B cell (primary cell): Measurements from ENCODE around the gene TMC5. TPM values are rescaled to one million over a fixed set of nuclear protein-coding genes. Genes with fewer than 3 reads are reported as not detected.

Experiments
- ATAC-seq: fragments of 200-7000 bp; cut with Tn5 transposase; one replicate; pipeline ENCODE4 v1.10.0; 2021; ENCODE audit warnings: low read depth, mild to moderate bottlenecking, moderate number of reproducible peaks, moderate library complexity
- CTCF ChIA-PET: fragments of 350-600 bp; sonication (Branson Sonifier 250); formaldehyde crosslinking; loops from one replicate; lab custom pipeline; 2021; ENCODE audit warnings: antibody characterized with exemption, inconsistent platforms; lab: Charles Lee
- POLR2A ChIA-PET: fragments of 350-600 bp; sonication (Branson Sonifier 250); formaldehyde crosslinking; loops from one replicate; lab custom pipeline; 2021; ENCODE audit warnings: antibody characterized with exemption; lab: Charles Lee
- DNase-seq: peaks from one replicate; pipeline ENCODE4 v3.0.0; 2013
- H2AFZ ChIP-seq: 2 replicates; pipeline ENCODE4 v1.6.1; 2012; ENCODE audit warnings: mild to moderate bottlenecking, low read depth, low read length; ENCODE audit not compliant: insufficient read depth, poor library complexity, severe bottlenecking
- H3K27ac ChIP-seq, 2 donors: 1 replicate in 1 of 2; 2 replicates in 1 of 2; pipeline ENCODE4 v1.5.1; 2012 to 2013; ENCODE audit warnings: low read length in 2 of 2, mild to moderate bottlenecking in 2 of 2, moderate library complexity in 1 of 2
- H3K27me3 ChIP-seq, 4 experiments: fragments of 200-600 bp in 1 of 4; sonication (generic) in 1 of 4; replicated peaks in 1 of 4; 1 replicate in 2 of 4; 2 replicates in 2 of 4; pipeline versions ENCODE4 v1.6.1 to v1.7.0; 2013 to 2016; ENCODE audit warnings: low read length in 3 of 4, mild to moderate bottlenecking in 2 of 4, mixed read lengths in 1 of 4, moderate library complexity in 1 of 4; ENCODE audit not compliant: insufficient read depth in 4 of 4, control insufficient read depth in 3 of 4; ENCODE audit errors: control extremely low read depth in 1 of 4
- H3K36me3 ChIP-seq, 2 experiments: replicated peaks in 1 of 2; 1 replicate in 1 of 2; 2 replicates in 1 of 2; pipeline versions ENCODE4 v1.6.1 to v1.7.1; 2013; ENCODE audit warnings: low read length in 1 of 2; ENCODE audit not compliant: insufficient read depth in 2 of 2, control insufficient read depth in 1 of 2; ENCODE audit errors: control extremely low read depth in 1 of 2, extremely low read depth in 1 of 2
- H3K4me1 ChIP-seq, 2 donors: fragments of 200-600 bp in 1 of 2; sonication (generic) in 1 of 2; 1 replicate in 1 of 2; 2 replicates in 1 of 2; pipeline versions ENCODE4 v1.5.1 to v1.6.1; 2013 to 2017; ENCODE audit warnings: low read length in 2 of 2; ENCODE audit not compliant: control insufficient read depth in 2 of 2, insufficient read depth in 2 of 2
- H3K4me2 ChIP-seq: replicated peaks from 2 replicates; pipeline ENCODE3; 2012; ENCODE audit warnings: mild to moderate bottlenecking, low read depth, low read length; ENCODE audit not compliant: poor library complexity, severe bottlenecking
- H3K4me3 ChIP-seq, 5 experiments: fragments of 200-600 bp in 1 of 5; sonication (generic) in 1 of 5; 1 replicate in 3 of 5; 2 replicates in 2 of 5; pipeline versions ENCODE4 v1.5.1 to v1.7.0; 2011 to 2016; ENCODE audit warnings: low read length in 4 of 5, mild to moderate bottlenecking in 4 of 5, low read depth in 2 of 5, control low read depth in 1 of 5, moderate library complexity in 1 of 5; ENCODE audit not compliant: insufficient read depth in 1 of 5; ENCODE audit errors: control extremely low read depth in 1 of 5, extremely low read depth in 1 of 5
- H3K79me2 ChIP-seq: fragments of 200-600 bp; sonication (generic); one replicate; pipeline ENCODE4 v1.6.0; 2016; ENCODE audit warnings: low read length; ENCODE audit not compliant: control insufficient read depth, insufficient read depth
- H3K9ac ChIP-seq: fragments of 200-600 bp; sonication (generic); 2 replicates; pipeline ENCODE4 v1.6.1; 2017; ENCODE audit warnings: mild to moderate bottlenecking, low read length, moderate library complexity
- H3K9me3 ChIP-seq, 3 donors: one replicate each; pipeline versions ENCODE4 v1.6.1 to v1.7.1; 2013; ENCODE audit warnings: low read length in 2 of 3; ENCODE audit not compliant: control insufficient read depth in 2 of 3, insufficient read depth in 1 of 3; ENCODE audit errors: control extremely low read depth in 1 of 3
- H4K20me1 ChIP-seq: 2 replicates; pipeline ENCODE4 v1.6.0; 2012; ENCODE audit warnings: mild to moderate bottlenecking, low read length; ENCODE audit not compliant: insufficient read depth, control insufficient read depth, poor library complexity, severe bottlenecking
- H3K27ac Mint-ChIP-seq: one replicate; pipeline ENCODE4 v1.8.0; 2021; ENCODE audit warnings: mixed read lengths
- H3K27me3 Mint-ChIP-seq: one replicate; pipeline ENCODE4 v1.8.0; 2021; ENCODE audit warnings: mixed read lengths
- H3K4me1 Mint-ChIP-seq: one replicate; pipeline ENCODE4 v1.8.0; 2021; ENCODE audit warnings: mixed read lengths
- H3K4me3 Mint-ChIP-seq: one replicate; pipeline ENCODE4 v1.8.0; 2021; ENCODE audit warnings: mixed read lengths
- H3K9me3 Mint-ChIP-seq: one replicate; pipeline ENCODE4 v1.8.0; 2022; ENCODE audit warnings: mixed read lengths; ENCODE audit not compliant: insufficient read depth
- EZH2 ChIP-seq: IDR thresholded peaks from 2 replicates; pipeline ENCODE4 v1.6.1; 2012; ENCODE audit warnings: borderline replicate concordance, low read depth, mild to moderate bottlenecking, moderate library complexity, low read length; ENCODE audit not compliant: insufficient read depth, poor library complexity, severe bottlenecking
- WGBS: methylation state at CpG from one replicate; pipeline ENCODE4 v1.1.5; 2013; ENCODE audit warnings: missing lambda C conversion rate; ENCODE audit not compliant: insufficient coverage; 5-methylcytosine and 5-hydroxymethylcytosine counted together
- intact Hi-C: fragments of 100-400 bp; cut with micrococcal nuclease; formaldehyde crosslinking; loops from one replicate; pipeline ENCODE4 v1.10.0; 2022
- polyA plus RNA-seq: library from polyadenylated mRNA; depleted of rRNA; stranded (reverse); fragments of >200 nt; gene quantifications from 2 replicates; pipeline ENCODE4 v1.2.3, GENCODE V29; 2012
- total RNA-seq, 2 donors: library from RNA; stranded (reverse); fragments of 120-200 nt in 1 of 2; gene quantifications; 1 replicate in 1 of 2; 2 replicates in 1 of 2; pipeline versions ENCODE4 v1.2.3 to v1.2.4, GENCODE V29; 2013 to 2022
- TF ChIP-seq, protein P1 (sequence below): fragments of 200-600 bp; IDR thresholded peaks from one replicate; pipeline ENCODE4 v1.8.0; 2022; ENCODE audit warnings: antibody characterized with exemption, mild to moderate bottlenecking

TMC5 gene
- total and polyA plus RNA-seq, 2 donors (not counting 1 experiment from before 2014, with no cell fraction given), result not detected

DNA sequence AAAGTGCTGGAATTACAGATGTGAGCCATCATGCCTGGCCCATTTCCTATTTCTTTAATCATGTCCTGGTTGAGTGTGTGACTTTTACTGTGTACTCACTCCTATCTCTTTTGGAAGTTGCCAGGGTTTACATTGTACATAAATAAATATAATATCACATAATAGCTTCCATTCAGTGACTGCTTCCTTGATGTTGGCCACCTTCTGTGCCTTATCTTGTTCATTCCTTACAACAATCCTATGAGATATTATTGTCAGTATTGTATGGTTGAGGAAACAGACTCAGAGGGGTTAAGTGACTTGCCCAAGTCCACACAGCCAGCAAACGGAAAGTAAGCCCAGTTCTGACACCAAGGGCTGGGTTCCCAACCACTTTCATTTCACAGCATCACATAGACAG is 16.9 kb downstream of the TMC5 start:
- Mint-ChIP-seq H3K27me3 (peaks cover 3% of the 10 kb centered on the region), H3K4me1 (peaks cover 12% of the 10 kb centered on the region), H3K4me3 (no peak overlapping the region), H3K9me3 (no peaks in the 10 kb centered on the region), H3K27ac (no peak overlapping the region)
- ATAC-seq, result no peak
- POLR2A ChIA-PET, result no interaction called here
- no peak for DNase-seq
- no CpG with 5 or more reads among the region's 1 CpG for WGBS
- no peak overlapping the region for H3K9ac ChIP-seq
- peaks cover 3 to 15% of the 10 kb centered on the region in 2 donors for H3K4me1 ChIP-seq
- no peaks in the 10 kb centered on the region for H3K9me3 ChIP-seq
- CTCF ChIA-PET, result no interaction called here
- no peak overlapping the region for H2AFZ ChIP-seq
- H3K4me2 ChIP-seq, result no peak overlapping the region
- no peaks in the 10 kb centered on the region for H3K79me2 ChIP-seq
- TF ChIP-seq, protein P1, sequence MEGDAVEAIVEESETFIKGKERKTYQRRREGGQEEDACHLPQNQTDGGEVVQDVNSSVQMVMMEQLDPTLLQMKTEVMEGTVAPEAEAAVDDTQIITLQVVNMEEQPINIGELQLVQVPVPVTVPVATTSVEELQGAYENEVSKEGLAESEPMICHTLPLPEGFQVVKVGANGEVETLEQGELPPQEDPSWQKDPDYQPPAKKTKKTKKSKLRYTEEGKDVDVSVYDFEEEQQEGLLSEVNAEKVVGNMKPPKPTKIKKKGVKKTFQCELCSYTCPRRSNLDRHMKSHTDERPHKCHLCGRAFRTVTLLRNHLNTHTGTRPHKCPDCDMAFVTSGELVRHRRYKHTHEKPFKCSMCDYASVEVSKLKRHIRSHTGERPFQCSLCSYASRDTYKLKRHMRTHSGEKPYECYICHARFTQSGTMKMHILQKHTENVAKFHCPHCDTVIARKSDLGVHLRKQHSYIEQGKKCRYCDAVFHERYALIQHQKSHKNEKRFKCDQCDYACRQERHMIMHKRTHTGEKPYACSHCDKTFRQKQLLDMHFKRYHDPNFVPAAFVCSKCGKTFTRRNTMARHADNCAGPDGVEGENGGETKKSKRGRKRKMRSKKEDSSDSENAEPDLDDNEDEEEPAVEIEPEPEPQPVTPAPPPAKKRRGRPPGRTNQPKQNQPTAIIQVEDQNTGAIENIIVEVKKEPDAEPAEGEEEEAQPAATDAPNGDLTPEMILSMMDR, result no peak
- TF ChIP-seq EZH2, result no peak
- H3K4me3 ChIP-seq, result no peak overlapping the region
- intact Hi-C loops, result no loop called here
- no peak overlapping the region for H3K27ac ChIP-seq
- H3K27me3 ChIP-seq, result no peaks in the 10 kb centered on the region
- no peaks in the 10 kb centered on the region for H4K20me1 ChIP-seq
- H3K36me3 ChIP-seq, result no peaks in the 10 kb centered on the region

DNA sequence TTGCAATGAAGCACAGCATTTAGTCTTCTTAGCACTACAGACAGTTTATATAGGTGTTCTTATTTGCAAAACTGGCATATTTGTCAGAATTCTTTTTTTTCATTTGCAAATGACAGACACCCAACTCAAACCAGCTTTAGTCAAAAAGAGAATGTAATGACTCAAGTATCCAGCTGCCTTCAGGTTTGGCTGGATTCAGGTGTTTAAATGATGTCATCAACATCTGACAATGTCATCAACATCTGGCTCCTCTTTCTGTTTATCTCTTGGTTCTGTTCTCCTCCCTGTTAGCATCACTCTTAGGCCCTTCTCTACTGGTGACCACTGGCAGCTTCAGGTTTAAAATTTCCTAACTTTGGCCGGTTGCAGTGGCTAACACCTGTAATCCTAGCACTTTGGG is 18.9 kb downstream of the TMC5 start:
- H3K4me3 Mint-ChIP-seq, result no peak overlapping the region
- no peak for TF ChIP-seq EZH2
- TF ChIP-seq, protein P1, result no peak
- peaks cover 3% of the 10 kb centered on the region for H3K27me3 Mint-ChIP-seq
- POLR2A ChIA-PET, result no interaction called here
- peaks cover 12% of the 10 kb centered on the region for H3K4me1 Mint-ChIP-seq
- no peak for DNase-seq
- Histone ChIP-seq H3K79me2 (no peaks in the 10 kb centered on the region), H3K4me1 (peaks cover 3 to 15% of the 10 kb centered on the region in 2 donors), H3K36me3 (no peaks in the 10 kb centered on the region), H3K4me2 (no peak overlapping the region), H3K27ac (no peak overlapping the region), H3K9ac (no peak overlapping the region), H3K9me3 (no peaks in the 10 kb centered on the region), H3K4me3 (no peak overlapping the region), H3K27me3 (no peaks in the 10 kb centered on the region), H2AFZ (no peak overlapping the region), H4K20me1 (no peaks in the 10 kb centered on the region)
- 75% methylated on average over 1 of the region's 1 CpG for WGBS
- CTCF ChIA-PET, result interaction anchor here (1.0 kb wide), 1 partner anchor 11 kb away, joined by 3 read pairs; no protein-coding TSS in a partner anchor
- no peak for ATAC-seq
- H3K9me3 Mint-ChIP-seq, result no peaks in the 10 kb centered on the region
- intact Hi-C loops, result no loop called here
- no peak overlapping the region for H3K27ac Mint-ChIP-seq
